ENCODE data around the gene PTPRA. TPM values are rescaled to one million over a fixed set of nuclear protein-coding genes. Genes with fewer than 3 reads are reported as not detected.
A peak's percentile ranks its signal among the peaks of the same experiment; 100 is the strongest.

The PTPRA gene
- polyA plus RNA-seq, 4 donors = 7.4 to 48.1 (median 18.2) TPM

- Histone ChIP-seq H3K4me3 (ENCODE audit: low read depth in 1 of 3, low read length in 3 of 3) (peak overlapping the region in 1 of 3 donors; percentile 50), H3K27ac (ENCODE audit: low read depth in 1 of 3, low read length in 2 of 3) (no peak overlapping the region), H3K9me3 (ENCODE audit: control insufficient read depth in 2 of 2, insufficient read depth in 1 of 2, low read depth in 1 of 2, low read length in 1 of 2) (no peaks in the 10 kb centered on the region), H3K36me3 (ENCODE audit: control insufficient read depth in 3 of 3, insufficient read depth in 2 of 3, low read depth in 1 of 3, low read length in 3 of 3) (no peaks in the 10 kb centered on the region), H3K4me1 (ENCODE audit: control insufficient read depth in 3 of 3, insufficient read depth in 2 of 3, low read depth in 1 of 3, low read length in 2 of 3) (no peaks in the 10 kb centered on the region), H3K27me3 (ENCODE audit: control insufficient read depth in 3 of 3, insufficient read depth in 3 of 3, low read length in 3 of 3) (peaks cover 6 to 38% (median 13%) of the 10 kb centered on the region in 3 donors)
- DNase-seq (peak in 1 of 2 donors; percentile 48), FAIRE-seq (no peak)
- WGBS, 3 donors = 4 to 9% (median 4%) methylated on average over 42 to 71 of the region's 71 CpGs
These were observed 209.1 kb downstream of the PTPRA start for GRCh38 chr20:3082306-3082951.

- H3K4me1 ChIP-seq (ENCODE audit: control insufficient read depth in 3 of 3, insufficient read depth in 2 of 3, low read depth in 1 of 3, low read length in 2 of 3) = no peaks in the 10 kb centered on the region
- no peak for FAIRE-seq
- DNase-seq = peak; percentile 25 to 43
- no peaks in the 10 kb centered on the region for H3K36me3 ChIP-seq (ENCODE audit: control insufficient read depth in 3 of 3, insufficient read depth in 2 of 3, low read depth in 1 of 3, low read length in 3 of 3)
- H3K27me3 ChIP-seq (ENCODE audit: control insufficient read depth in 3 of 3, insufficient read depth in 3 of 3, low read length in 3 of 3) = peaks cover 6 to 36% (median 13%) of the 10 kb centered on the region in 3 donors
- no peak overlapping the region for H3K27ac ChIP-seq (ENCODE audit: low read depth in 1 of 3, low read length in 2 of 3)
- 13 to 23% (median 19%) methylated on average over 35 to 76 of the region's 76 CpGs for WGBS, 3 donors
- peak overlapping the region in 1 of 3 donors; percentile 50 for H3K4me3 ChIP-seq (ENCODE audit: low read depth in 1 of 3, low read length in 3 of 3)
- no peaks in the 10 kb centered on the region for H3K9me3 ChIP-seq (ENCODE audit: control insufficient read depth in 2 of 2, insufficient read depth in 1 of 2, low read depth in 1 of 2, low read length in 1 of 2)
These were observed 210.0 kb downstream of the PTPRA start for GRCh38 chr20:3082955-3083952.

GRCh38 chr20:3084283-3084985, 211.2 kb downstream of the PTPRA start, which contains the start of gene AVP:
TSS of gene AVP (minus strand) at chr20:3084724. CDS start at chr20:3084674, 50 bp downstream.
- Histone ChIP-seq H3K36me3 (ENCODE audit: control insufficient read depth in 3 of 3, insufficient read depth in 2 of 3, low read depth in 1 of 3, low read length in 3 of 3) (no peaks in the 10 kb centered on the region), H3K9me3 (ENCODE audit: control insufficient read depth in 2 of 2, insufficient read depth in 1 of 2, low read depth in 1 of 2, low read length in 1 of 2) (no peaks in the 10 kb centered on the region), H3K27me3 (ENCODE audit: control insufficient read depth in 3 of 3, insufficient read depth in 3 of 3, low read length in 3 of 3) (peaks cover 6 to 34% (median 13%) of the 10 kb centered on the region in 3 donors), H3K27ac (ENCODE audit: low read depth in 1 of 3, low read length in 2 of 3) (no peak within 1 kb of the TSS), H3K4me1 (ENCODE audit: control insufficient read depth in 3 of 3, insufficient read depth in 2 of 3, low read depth in 1 of 3, low read length in 2 of 3) (no peaks in the 10 kb centered on the region), H3K4me3 (ENCODE audit: low read depth in 1 of 3, low read length in 3 of 3) (no peak within 1 kb of the TSS)
- no peak for FAIRE-seq
- DNase-seq = no peak
- 82 to 92% (median 90%) methylated on average over 26 to 28 of the region's 28 CpGs for WGBS, 3 donors

GRCh38 chr20:3084986-3085360, 211.7 kb downstream of the PTPRA start:
- Histone ChIP-seq H3K36me3 (ENCODE audit: control insufficient read depth in 3 of 3, insufficient read depth in 2 of 3, low read depth in 1 of 3, low read length in 3 of 3) (no peaks in the 10 kb centered on the region), H3K27me3 (ENCODE audit: control insufficient read depth in 3 of 3, insufficient read depth in 3 of 3, low read length in 3 of 3) (peaks cover 6 to 34% (median 13%) of the 10 kb centered on the region in 3 donors), H3K4me3 (ENCODE audit: low read depth in 1 of 3, low read length in 3 of 3) (no peak overlapping the region), H3K9me3 (ENCODE audit: control insufficient read depth in 2 of 2, insufficient read depth in 1 of 2, low read depth in 1 of 2, low read length in 1 of 2) (no peaks in the 10 kb centered on the region), H3K4me1 (ENCODE audit: control insufficient read depth in 3 of 3, insufficient read depth in 2 of 3, low read depth in 1 of 3, low read length in 2 of 3) (no peaks in the 10 kb centered on the region), H3K27ac (ENCODE audit: low read depth in 1 of 3, low read length in 2 of 3) (no peak overlapping the region)
- WGBS, 3 donors = 83 to 90% (median 88%) methylated on average over 7 of the region's 7 CpGs
- DNase-seq (no peak), FAIRE-seq (no peak)

GRCh38 chr20:3085571-3086072, 212.3 kb downstream of the PTPRA start:
- FAIRE-seq = no peak
- H3K27ac ChIP-seq (ENCODE audit: low read depth in 1 of 3, low read length in 2 of 3) = no peak overlapping the region
- H3K9me3 ChIP-seq (ENCODE audit: control insufficient read depth in 2 of 2, insufficient read depth in 1 of 2, low read depth in 1 of 2, low read length in 1 of 2) = no peaks in the 10 kb centered on the region
- no peaks in the 10 kb centered on the region for H3K4me1 ChIP-seq (ENCODE audit: control insufficient read depth in 3 of 3, insufficient read depth in 2 of 3, low read depth in 1 of 3, low read length in 2 of 3)
- DNase-seq = no peak
- H3K4me3 ChIP-seq (ENCODE audit: low read depth in 1 of 3, low read length in 3 of 3) = no peak overlapping the region
- peaks cover 6 to 32% (median 10%) of the 10 kb centered on the region in 3 donors for H3K27me3 ChIP-seq (ENCODE audit: control insufficient read depth in 3 of 3, insufficient read depth in 3 of 3, low read length in 3 of 3)
- no peaks in the 10 kb centered on the region for H3K36me3 ChIP-seq (ENCODE audit: control insufficient read depth in 3 of 3, insufficient read depth in 2 of 3, low read depth in 1 of 3, low read length in 3 of 3)
- 94 to 96% (median 95%) methylated on average over 8 of the region's 8 CpGs for WGBS, 3 donors

GRCh38 chr20:3088031-3088430, 214.8 kb downstream of the PTPRA start:
- H3K27ac ChIP-seq (ENCODE audit: low read depth in 1 of 3, low read length in 2 of 3) = no peak overlapping the region
- H3K4me1 ChIP-seq (ENCODE audit: control insufficient read depth in 3 of 3, insufficient read depth in 2 of 3, low read depth in 1 of 3, low read length in 2 of 3) = no peaks in the 10 kb centered on the region
- FAIRE-seq = no peak
- DNase-seq = no peak
- WGBS, 3 donors = 83 to 87% (median 84%) methylated on average over 7 of the region's 7 CpGs
- no peaks in the 10 kb centered on the region for H3K9me3 ChIP-seq (ENCODE audit: control insufficient read depth in 2 of 2, insufficient read depth in 1 of 2, low read depth in 1 of 2, low read length in 1 of 2)
- H3K27me3 ChIP-seq (ENCODE audit: control insufficient read depth in 3 of 3, insufficient read depth in 3 of 3, low read length in 3 of 3) = peaks cover 6 to 32% (median 9%) of the 10 kb centered on the region in 3 donors
- H3K4me3 ChIP-seq (ENCODE audit: low read depth in 1 of 3, low read length in 3 of 3) = no peak overlapping the region
- no peaks in the 10 kb centered on the region for H3K36me3 ChIP-seq (ENCODE audit: control insufficient read depth in 3 of 3, insufficient read depth in 2 of 3, low read depth in 1 of 3, low read length in 3 of 3)

Data from small intestine (tissue), 7 donors.